C4-2B (cell line): ENCODE data around the gene EXOC1.

ENCODE experiments used
- CTCF ChIP-seq: fragments of 450-650 bp; conservative IDR thresholded peaks from 2 replicates; pipeline ENCODE4 v1.5.1; 2017; ENCODE audit warnings: mild to moderate bottlenecking
- ZFX ChIP-seq: fragments of 450-650 bp; IDR thresholded peaks from 2 replicates; pipeline ENCODE4 v1.6.1; 2017

DNA sequence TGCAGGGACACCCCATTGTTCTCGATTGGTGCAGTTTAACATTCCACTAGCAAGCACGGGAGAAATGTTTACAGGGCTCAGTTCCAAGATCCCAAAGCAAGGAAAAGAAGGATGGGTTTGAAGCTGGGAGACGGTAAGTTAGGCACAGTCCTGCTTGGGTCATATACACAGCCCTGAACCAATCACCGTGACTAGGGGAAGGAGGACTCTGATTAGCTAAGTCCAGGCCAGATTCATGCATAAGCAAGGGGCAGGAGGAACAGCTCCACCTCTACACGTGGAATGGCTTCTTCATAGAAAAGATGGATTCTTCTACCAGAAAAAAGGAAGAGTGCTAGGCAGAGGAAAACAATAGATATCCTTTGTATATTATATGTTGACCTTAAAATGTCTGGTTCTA lies 44.8 kb upstream of the EXOC1 start:
- no peak for TF ChIP-seq CTCF
- no peak for TF ChIP-seq ZFX
